HG03196 (cell line): ENCODE measurements around the gene CHID1.

Experiments
- ATAC-seq: cut with Tn5 transposase; IDR thresholded peaks from one replicate; pipeline ENCODE4 v1.9.1; 2021; ENCODE audit not compliant: unreplicated experiment

CHID1 gene

DNA sequence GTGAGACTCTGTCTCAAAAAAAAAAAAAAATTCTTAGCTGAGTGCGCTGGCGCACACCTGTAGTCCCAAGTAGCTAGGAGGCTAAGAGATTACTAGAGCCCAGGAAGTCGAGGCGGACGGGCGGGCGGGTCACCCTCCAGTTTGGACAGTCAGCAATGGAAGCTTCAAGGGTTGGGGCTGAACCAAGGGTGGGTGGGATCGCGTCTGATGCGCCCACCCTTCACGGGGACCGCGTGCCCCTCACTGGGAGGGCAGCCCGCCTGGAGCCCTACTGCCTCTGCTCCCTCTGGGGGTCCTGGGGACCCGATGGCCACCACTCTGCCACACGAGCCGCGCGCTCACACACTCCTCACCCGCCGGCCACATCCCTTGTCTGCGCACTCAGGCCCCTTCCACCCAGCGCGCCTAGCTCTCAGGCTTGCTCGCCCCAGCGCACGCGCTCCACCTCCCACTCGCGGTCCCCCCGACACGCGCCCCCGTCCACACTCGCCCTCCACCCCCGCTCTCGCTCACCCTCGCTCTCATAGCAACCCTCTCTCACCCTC, 494 bp downstream of the CHID1 start:
- peak; percentile 7 for ATAC-seq

DNA sequence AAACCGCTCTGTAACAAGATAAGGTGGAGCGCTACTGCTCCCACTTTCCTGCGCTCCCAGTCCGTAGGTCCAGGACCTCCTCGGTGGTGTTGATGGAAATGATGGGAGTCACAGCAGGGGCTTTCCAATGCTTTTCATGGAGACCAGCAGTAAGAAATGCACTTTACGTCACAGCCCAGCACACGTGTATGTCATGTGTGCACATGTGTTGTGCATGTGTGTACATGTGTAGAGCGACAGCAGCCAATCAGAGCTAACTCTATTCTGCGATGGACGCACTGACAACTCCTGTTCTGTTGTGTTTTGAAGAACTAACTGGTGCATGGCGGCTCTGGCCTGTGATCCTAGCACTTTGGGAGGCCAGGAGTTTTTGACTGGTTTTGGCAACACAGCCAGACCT, 1.2 kb downstream of the CHID1 start:
- no peak for ATAC-seq

DNA sequence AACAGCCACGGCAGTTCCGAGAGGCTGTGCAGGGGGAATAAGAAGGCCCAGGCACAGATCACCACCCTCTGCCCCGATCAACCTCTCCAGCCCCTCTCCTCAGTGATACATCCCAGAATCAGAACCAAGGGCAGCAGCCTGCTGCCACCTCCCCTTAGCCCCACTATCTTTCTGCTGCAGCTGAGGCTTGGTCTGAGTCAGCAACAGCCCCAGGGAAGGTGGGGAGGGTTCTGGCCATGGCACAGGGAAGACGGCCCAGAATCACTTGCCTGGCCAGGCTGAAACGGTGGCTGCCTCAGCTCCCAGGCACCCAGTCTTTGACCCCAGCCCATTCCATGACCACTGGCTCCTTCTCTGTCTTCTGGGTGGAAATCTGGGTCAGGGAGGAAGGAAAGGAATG, 2.3 kb downstream of the CHID1 start:
- no peak for ATAC-seq

DNA sequence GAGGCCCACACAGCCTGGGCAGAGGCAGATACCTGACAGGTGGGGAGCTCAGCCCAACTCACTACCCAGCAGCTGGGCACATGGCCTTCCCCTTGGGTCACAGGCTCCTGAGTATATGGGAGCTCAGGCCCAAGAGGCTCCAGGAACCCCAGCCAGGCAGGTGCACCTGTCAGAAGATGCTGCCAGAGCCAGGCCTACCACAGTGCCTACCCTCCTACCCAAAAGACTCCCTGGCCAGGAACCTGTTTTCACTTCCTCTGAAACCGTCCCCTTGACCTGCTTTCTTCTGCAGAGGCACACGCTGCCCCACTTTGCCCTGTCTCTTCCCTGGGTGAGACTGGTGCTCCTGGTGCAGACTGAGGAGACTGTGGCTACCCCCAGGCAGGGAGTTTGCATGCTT, 2.9 kb downstream of the CHID1 start:
- no peak for ATAC-seq

DNA sequence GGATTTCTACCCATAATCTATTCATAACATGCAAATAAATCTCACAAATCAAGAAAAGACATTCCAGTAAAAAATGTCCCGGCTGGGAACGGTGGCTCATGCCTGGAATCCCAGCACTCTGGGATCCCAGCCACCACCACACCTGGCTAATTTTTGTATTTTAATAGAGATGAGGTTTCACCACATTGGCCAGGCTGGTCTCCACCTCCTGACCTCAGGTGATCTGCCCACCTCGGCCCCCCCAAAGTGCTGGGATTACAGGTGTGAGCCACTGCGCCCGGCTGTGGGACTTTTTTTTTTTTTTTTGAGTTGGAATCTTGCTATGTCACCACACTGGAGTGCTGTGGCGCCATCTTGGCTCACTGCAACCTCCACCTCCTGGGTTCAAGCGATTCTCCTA, 4.7 kb downstream of the CHID1 start:
- ATAC-seq = no peak

DNA sequence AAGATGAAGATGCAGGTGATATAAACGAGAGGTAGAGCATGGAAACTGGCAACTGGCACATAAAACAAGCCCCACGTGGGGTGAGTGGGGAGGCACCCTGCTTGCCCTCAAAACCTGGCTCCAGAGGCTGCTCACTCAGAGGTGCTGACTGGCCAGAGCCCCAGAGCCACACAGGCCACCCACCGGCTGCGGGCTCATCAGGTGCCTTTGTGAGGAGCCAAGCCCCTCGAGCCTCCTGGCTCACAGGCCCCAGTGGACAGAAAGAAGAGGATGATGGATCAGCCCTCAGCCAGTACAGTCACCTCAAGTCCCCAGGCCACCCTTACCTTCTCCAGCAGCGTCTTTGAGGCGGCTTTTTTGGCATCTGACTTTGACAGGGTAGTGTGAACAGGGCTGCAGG, 6.2 kb downstream of the CHID1 start:
- no peak for ATAC-seq

DNA sequence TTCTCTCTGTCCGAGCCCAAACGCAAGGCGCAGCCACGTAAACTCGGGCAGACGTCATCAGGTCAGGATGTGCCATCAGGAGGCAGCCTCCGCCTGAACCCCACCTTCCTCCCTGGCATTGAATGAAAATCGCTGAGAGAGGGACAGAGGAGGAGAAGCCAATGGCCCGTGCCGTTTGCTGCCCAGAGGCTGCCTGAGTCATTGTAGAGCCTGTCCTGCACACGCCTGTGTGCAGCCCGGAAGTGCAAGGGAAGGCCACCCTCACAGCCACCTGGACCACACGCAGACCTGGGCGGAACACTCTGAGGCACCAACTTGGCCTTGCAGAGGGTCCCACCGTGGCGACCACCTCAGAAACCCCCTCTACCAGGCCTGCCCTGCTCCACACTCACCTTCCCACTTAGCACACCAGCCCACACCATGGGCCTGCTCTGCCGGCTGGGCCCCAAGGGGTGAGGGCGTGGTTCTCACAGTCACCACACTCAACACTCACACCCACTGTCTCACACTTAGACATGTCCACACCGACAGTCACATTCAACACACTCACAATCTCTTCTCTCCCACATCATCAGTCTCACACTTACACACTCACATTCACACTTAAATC, 9.1 kb downstream of the CHID1 start:
- ATAC-seq = no peak

DNA sequence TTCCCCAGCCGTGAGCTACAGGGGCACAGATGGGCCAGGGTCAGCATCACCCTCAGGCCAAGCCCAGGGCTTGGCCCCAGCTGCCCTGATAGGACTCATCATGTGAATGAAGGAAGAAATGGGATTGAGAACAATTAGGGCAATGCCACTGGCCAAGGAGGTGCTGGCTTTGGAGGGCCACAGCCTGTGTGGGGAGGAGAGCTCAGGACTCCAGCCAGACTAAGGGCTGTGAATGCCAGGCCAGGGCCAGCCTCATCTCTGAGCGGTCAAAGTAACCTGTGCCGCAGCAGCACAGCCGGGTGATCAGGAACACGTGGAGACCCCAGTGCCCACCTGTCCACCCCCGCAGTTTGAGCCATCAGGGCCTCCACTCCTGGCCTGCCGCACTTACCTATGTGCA, 10.1 kb downstream of the CHID1 start:
- no peak for ATAC-seq

DNA sequence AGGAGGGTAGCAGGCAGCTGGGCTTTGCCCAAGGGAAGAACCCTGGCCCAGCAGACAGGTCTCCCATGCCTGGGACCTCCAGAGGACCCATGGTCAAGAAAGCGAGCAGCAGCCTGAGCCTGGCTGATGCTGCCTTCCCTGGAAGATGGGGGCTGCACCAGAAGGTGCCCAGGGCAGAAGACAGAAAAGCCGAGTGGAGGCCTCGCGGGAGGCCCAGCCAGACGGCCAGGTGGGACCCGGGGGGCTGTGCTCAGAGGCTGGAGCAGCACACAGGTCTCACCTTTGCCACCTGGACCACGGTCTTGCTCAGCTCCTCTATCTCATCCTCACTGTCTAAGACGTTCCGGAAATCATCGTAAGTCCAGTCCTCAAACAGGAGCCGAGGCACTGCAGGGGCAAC, 10.9 kb downstream of the CHID1 start:
- ATAC-seq = no peak

DNA sequence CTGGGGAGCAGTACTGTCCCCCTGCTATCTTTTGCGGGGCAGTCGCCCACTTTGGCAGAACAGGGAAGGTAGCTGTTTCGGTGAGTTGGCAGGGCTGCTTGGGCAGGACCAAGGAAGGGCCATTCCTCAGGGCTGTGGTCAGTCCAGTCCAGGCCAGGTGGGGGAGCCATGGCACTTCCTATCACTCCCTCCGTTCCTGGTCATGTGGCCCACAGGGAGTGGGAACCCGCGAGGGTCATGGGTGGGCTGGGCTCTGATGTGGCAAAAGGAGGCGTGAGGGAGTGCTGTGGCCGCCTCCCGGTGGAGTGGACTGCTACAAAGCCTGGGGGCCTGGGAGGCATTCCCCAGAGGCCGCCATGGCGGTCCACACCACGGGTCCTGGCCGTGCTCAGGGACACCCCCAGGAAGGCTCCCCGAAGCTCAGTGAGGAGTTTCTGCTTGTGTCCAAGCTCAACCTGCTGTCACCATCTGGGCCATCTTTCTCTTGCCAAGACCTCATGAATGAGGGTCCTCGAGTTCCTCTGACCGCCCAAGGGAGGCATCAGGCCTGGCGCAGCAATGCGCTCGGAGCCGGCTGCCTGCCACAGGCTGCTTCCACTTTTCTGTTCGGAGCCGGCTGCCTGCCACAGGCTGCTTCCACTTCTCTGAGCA, 11.9 kb downstream of the CHID1 start:
- no peak for ATAC-seq

DNA sequence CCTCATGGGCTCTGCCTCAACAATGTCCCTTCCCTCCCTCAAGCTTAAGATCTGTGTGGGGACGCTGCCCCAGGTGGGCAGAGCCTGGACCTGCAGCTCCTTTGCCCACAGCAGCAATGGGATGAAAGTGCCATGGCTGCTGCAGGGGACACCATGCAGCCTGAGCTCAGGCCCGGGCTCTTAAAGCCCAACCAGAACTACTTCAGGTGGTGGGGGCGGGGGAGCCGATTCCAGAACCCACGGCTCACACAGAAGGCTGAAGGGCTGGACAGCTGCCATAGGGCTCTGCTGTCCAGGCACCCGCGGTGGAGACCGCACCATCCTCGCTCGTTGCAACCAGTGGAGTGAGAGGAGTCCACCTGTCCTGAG, 12.5 kb downstream of the CHID1 start:
- ATAC-seq = no peak

DNA sequence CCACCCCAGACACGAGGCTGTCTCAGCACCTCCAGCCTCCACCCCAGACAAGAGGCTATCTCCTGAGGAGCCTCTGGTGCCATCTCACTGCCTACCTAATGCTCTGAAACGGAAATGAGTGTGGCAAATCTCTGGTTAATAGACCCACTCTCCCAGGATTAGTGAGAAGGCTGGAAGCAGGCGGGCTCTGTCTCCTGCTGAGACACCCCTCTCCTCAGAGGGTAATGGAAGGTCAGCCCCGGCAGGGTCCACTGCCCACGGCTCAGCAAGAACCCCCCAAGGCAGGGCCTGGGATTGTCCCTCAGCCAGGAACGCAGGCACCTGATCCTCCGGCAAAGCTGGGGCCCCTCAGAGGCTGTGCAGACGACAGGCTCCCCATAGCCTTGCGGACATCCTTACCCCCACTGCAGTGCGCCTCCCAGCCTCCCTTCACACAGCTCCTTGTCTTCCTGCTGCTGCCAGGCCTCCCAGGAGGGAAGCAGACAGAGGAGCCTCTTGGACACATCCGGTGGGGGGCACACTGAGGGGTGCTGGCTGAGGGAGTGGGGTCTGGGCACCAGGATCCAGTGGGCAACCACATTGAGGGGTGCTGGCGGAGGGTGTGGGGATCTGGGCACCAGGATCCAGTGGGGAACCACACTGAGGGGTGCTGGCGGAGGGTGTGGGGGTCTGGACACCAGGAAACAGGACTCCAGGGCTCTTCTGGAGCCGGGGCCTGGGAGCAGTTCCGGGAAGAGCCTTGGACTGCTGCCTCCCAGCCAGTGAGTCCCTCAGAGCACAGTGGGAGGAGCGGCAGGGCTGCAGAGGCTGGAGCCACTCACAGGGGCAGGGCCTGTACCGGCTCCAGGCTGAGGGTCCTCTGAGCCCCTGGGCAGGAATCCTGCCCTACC, 13.1 kb downstream of the CHID1 start:
- no peak for ATAC-seq

DNA sequence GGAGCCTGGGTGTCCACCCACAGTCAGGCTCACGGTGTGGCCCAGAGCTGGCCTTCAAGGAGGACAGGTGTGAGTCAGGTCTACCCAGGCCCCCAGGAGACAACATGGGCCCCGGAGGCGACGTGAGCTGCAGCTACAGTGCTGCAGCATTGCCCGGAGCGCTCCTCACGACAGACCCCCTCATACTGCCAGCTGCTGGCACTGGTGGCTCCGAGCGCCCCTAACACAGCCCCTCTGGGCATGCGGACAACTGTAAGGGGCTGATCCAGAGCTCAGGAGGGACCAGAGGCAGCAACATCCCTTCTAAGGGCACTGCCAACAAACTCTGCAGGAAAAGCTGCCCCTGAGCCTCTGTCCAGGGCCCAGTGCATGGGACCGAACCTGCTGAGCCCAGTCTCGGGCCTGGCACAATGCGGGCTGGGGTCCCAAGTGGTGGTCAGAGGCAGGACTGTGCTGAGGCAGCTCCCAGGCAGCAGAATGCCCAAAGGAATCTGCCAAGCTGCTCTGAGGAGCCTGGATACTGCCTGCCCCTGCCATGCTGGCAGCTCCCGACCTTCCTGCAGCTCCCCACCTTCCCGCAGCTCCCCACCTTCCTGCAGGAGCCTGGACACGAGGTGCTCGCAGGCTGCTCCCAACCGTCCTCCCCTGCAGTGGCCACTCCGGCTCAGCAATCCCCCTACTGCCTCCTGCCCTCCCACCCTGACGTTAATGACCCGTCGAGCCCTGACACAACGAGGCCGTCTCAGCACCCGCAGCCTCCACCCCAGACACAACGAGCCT, 15.1 kb downstream of the CHID1 start:
- ATAC-seq = no peak

DNA sequence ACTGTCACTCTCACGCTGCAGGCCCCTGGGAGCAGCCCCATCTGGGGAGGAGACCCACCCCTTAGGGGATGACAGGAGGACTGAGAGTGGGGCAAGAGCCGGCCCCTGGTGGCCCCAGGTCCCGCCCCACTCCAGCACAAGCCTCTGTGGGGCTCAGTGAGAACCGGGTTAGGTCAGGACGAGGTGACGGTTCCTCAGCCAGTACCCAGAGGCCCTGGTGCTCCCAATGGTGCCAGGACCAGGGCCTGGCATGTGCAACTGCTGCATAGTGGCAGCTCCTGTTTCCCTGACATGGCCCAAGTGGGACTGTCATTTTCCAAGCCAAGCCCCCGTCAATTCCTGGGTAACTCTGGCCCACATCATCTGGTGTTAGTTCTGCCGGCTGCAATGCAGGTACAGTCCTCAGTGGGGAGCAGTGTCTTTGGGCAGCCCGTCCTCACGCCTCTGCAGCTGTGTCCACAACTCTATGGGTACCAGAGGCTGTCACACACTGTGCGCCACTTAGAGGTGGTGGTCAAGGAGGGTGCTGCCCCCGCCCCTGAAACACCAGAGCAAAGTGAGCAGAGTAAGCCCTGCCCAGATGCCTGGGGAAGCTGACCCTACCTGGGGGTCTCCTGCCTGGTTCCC, 15.9 kb downstream of the CHID1 start:
- no peak for ATAC-seq

DNA sequence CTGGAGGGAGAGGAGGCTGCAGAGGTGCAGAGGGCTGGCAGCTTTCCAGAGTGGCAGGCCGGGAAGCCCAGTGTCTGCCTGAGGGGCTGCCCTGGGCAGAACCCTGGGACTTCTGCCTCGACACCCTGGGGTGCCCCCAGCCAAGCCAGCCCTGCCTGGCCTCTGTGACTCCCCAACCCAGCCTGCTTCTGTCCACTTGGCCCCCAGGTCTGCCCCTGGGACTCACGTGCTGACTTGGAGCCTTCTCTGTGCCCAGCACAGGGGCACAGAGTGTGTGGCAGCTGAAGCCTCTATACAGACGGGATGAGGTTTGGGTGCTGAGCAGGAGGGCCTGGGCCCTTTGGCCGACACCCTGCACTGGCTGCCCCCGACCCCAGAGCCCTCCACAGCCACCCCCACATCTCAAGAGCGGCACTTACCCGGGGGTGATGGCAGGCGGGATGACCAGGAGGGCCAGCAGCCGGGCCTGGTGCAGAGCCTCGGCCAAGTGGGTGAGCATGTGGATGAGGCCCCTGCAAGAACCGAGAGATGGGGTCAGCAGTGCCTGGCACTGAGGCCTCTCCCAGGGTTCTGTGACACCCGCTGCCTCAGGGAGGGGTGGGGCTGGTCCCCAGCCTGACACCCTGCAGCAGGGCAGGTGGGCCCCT, 17.5 kb downstream of the CHID1 start:
- ATAC-seq = no peak

DNA sequence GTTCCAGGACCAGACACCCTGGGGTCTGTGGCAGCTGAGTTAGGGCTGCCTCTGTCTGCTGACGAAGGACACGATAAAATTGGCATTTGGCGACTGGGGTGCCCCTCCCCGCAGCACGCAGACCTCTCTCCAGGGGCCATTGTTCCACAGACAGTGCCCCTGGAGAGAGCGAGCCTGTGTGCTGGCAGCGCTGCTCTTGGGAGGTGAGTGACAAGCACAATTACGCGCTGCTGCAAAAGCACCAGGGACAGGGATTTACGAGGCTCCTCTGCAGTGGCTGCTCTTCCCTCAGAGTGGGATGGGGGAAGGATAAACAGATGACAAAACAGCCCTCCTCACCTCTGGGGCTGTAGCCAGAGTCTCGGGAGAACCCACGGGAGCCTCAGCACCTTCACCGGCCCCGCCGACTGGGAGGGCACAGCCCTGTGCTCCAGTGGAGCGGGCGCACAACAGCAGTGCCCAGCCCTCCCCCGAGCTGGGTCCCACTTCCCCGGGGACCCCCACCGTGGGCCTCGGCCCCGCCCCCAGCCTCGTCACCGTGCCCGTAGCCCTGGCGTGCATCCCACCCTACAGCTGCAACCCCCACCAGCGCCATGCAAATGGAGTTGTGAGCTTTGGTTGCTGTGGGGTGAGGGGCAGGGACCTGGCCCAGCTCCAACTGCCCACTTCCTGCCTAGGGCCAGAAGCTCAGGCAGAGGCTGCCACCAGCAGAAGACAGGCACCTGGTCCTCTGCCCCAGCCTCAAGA, 19.6 kb downstream of the CHID1 start:
- ATAC-seq = no peak

DNA sequence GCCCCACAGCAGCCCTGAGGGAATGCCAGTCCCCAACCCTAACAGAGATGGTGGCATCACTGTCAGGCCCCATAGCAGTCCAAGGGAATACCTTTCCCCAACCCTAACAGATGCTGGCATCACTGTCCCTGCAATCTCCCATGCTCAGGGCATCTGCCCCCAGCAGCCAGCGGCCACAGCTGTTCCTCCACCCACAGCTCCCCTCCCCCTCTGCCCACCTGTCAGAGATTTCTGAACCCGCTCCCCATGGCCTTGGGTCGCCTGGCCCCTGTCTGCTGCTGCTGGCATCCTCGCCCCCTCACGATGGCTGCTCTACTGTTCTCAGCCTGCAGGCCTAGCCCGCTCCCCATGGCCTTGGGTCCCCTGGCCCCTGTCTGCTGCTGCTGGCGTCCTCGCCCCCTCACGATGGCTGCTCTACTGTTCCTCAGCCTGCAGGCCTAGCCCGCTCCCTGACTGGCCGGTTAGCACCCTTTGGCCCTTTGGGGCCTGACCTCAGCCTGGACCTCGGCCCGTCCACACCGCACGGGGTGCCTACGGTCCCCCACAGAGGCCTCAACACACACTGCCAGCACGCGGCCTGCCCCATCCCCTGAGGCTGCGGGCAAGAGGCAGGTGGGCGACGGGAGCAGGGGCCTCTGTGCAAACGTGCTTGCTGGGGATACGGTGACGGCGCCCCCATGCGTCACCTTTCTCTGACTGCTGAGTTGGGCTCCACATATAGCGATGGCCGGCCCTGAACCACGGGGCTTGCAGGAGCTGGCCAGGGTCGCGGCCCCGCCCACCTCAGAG, 20.7 kb downstream of the CHID1 start:
- ATAC-seq = no peak

DNA sequence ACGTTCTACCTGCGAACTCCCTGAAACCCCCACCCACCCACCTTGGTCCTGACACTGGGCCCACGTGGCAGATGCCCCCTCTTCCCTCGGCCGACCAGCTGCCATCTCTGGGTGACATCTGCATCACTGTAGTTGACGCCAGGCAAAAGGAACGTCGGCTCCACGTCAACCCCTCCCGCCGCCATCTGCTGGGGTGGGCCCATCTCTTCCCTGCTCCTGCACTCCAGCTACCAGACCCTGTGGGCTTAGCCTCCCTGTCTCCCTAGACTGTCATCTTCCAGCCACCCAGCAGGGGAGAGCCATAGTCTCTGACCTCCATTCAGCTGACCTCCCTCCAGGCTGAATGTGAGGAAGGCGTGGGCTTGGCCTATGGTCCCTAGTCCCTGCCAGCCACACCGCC, 21.4 kb downstream of the CHID1 start:
- no peak for ATAC-seq
